Breast epithelium (tissue), 3 donors: ENCODE measurements around the gene PPM1G.

Experiments used
- CTCF ChIP-seq, 3 donors: fragments of 450-650 bp; IDR thresholded peaks; one replicate each; pipeline ENCODE4 v1.5.1; 2016 to 2017; ENCODE audit warnings: antibody characterized with exemption in 3 of 3, mild to moderate bottlenecking in 3 of 3, moderate library complexity in 3 of 3
- POLR2A ChIP-seq: fragments of 450-650 bp; IDR thresholded peaks from one replicate; pipeline ENCODE4 v1.6.1; 2016; ENCODE audit warnings: antibody characterized with exemption, mild to moderate bottlenecking, moderate library complexity
- POLR2AphosphoS5 ChIP-seq, 3 donors: sonication (generic); formaldehyde crosslinking; IDR thresholded peaks; one replicate each; pipeline ENCODE4 v1.6.1; 2017; ENCODE audit warnings: antibody characterized with exemption in 3 of 3

DNA sequence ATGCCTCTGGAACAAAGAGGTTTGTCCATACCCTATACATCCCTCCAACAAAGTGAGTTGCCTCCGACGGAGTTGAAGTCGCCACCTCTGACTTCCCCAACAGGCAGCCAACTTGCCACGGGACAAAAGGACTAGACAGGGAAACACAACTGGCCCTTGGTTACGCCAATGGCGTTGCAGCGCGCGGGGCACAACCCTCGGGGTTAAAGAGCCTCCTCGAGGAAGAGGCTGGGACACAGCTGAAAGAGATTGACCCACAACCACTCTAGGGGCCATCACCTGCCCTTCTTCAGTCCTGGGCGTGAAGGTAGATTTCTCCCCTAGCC lies 53.4 kb downstream of the PPM1G start:
- TF ChIP-seq CTCF (IDR thresholded peaks at IDR 0.05) (no peak), POLR2A (no peak), POLR2AphosphoS5 (IDR thresholded peaks at IDR 0.05) (no peak)
